Measurements from ENCODE around the gene KLHL40. TPM values are rescaled to one million over a fixed set of nuclear protein-coding genes. Genes with fewer than 3 reads are reported as not detected.

KLHL40 gene
- total RNA-seq, 1 experiment from 2014 or later: not detected

DNA sequence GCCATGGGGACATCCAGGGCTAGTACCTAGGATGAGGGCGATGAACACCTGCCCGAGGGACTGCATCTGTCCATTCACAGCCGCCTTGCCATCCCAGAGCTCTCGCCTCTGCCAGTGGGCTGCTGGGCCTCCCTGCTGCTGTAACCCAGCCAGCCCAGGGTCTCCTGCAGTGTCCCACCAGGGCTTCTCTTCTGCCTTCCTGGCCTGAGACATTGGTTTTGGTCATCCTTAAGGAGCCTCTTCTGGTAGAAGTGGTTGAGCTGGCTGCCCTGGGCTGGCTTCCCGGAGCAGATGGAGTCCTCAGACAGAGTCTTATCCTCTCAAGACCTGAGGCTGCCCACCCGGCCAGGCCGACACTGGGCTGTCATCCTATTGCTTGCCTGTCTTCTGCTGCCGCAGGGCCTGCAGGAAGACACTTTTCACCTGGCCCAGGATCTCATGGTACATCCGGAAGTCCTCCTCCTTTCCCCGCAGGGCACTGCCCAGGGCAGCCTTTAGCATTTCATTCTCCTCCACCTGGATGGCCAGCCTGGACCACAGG is 23.3 kb downstream of the KLHL40 start:
- Histone ChIP-seq H3K36me3 (ENCODE audit: insufficient read depth, low read length, poor library complexity, severe bottlenecking) (no peaks in the 10 kb centered on the region), H3K4me3 (ENCODE audit: low read depth, low read length, poor library complexity, severe bottlenecking) (no peak overlapping the region), H3K4me1 (ENCODE audit: insufficient read depth, low read length, poor library complexity, severe bottlenecking) (no peaks in the 10 kb centered on the region), H3K27ac (ENCODE audit: low read depth, low read length, poor library complexity, severe bottlenecking) (no peak overlapping the region), H3K27me3 (replicated peaks; ENCODE audit: insufficient read depth, low read depth, low read length, poor library complexity) (no peaks in the 10 kb centered on the region), H3K9me3 (ENCODE audit: low read depth, low read length, poor library complexity, severe bottlenecking) (no peaks in the 10 kb centered on the region)
- ChIA-PET CTCF (no interaction called here), POLR2A (ENCODE audit: low non-redundant PET) (no interaction called here)
- TF ChIP-seq EZH2 (IDR thresholded peaks at IDR 0.05; ENCODE audit: borderline replicate concordance, low read depth, low read length, poor library complexity, severe bottlenecking): no peak
- TF ChIP-seq, protein P1, sequence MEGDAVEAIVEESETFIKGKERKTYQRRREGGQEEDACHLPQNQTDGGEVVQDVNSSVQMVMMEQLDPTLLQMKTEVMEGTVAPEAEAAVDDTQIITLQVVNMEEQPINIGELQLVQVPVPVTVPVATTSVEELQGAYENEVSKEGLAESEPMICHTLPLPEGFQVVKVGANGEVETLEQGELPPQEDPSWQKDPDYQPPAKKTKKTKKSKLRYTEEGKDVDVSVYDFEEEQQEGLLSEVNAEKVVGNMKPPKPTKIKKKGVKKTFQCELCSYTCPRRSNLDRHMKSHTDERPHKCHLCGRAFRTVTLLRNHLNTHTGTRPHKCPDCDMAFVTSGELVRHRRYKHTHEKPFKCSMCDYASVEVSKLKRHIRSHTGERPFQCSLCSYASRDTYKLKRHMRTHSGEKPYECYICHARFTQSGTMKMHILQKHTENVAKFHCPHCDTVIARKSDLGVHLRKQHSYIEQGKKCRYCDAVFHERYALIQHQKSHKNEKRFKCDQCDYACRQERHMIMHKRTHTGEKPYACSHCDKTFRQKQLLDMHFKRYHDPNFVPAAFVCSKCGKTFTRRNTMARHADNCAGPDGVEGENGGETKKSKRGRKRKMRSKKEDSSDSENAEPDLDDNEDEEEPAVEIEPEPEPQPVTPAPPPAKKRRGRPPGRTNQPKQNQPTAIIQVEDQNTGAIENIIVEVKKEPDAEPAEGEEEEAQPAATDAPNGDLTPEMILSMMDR (conservative IDR thresholded peaks at IDR 0.05; ENCODE audit: low read depth, low read length): no peak
- BruUV-seq (replicated peaks): no TSS peak
- DNase-seq (ENCODE audit: low spot score): no peak
- intact Hi-C loops (cut with micrococcal nuclease; ENCODE audit: unreplicated experiment): no loop called here

DNA sequence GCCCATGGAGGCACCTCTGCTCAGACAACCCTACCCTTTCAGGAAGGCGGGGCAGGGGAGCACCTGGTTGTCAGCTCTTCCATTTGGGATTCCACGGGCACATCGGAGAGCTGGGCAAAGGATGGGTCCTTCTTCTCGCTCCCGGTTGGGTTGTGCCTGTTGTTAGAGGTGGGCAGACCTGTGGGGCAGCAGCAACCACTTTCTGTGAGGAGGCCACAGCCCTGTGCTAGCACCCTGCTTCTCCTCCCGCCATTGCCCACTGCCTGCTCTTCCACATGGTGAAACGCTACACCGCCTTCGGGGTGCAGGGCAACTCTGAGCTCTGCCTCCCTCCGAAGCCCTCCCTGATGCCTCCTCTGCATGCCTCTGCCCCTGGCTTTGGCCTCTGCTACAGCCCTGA is 24.3 kb downstream of the KLHL40 start:
- no peaks in the 10 kb centered on the region for H3K27me3 ChIP-seq (replicated peaks; ENCODE audit: insufficient read depth, low read depth, low read length, poor library complexity)
- H3K36me3 ChIP-seq (ENCODE audit: insufficient read depth, low read length, poor library complexity, severe bottlenecking): no peaks in the 10 kb centered on the region
- ChIA-PET CTCF (no interaction called here), POLR2A (ENCODE audit: low non-redundant PET) (no interaction called here)
- no TSS peak for BruUV-seq (replicated peaks)
- no peak overlapping the region for H3K4me3 ChIP-seq (ENCODE audit: low read depth, low read length, poor library complexity, severe bottlenecking)
- H3K9me3 ChIP-seq (ENCODE audit: low read depth, low read length, poor library complexity, severe bottlenecking): no peaks in the 10 kb centered on the region
- no peaks in the 10 kb centered on the region for H3K4me1 ChIP-seq (ENCODE audit: insufficient read depth, low read length, poor library complexity, severe bottlenecking)
- TF ChIP-seq, protein P1 (conservative IDR thresholded peaks at IDR 0.05; ENCODE audit: low read depth, low read length): no peak
- TF ChIP-seq EZH2 (IDR thresholded peaks at IDR 0.05; ENCODE audit: borderline replicate concordance, low read depth, low read length, poor library complexity, severe bottlenecking): no peak
- intact Hi-C loops (cut with micrococcal nuclease; ENCODE audit: unreplicated experiment): no loop called here
- H3K27ac ChIP-seq (ENCODE audit: low read depth, low read length, poor library complexity, severe bottlenecking): no peak overlapping the region
- DNase-seq (ENCODE audit: low spot score): no peak

DNA sequence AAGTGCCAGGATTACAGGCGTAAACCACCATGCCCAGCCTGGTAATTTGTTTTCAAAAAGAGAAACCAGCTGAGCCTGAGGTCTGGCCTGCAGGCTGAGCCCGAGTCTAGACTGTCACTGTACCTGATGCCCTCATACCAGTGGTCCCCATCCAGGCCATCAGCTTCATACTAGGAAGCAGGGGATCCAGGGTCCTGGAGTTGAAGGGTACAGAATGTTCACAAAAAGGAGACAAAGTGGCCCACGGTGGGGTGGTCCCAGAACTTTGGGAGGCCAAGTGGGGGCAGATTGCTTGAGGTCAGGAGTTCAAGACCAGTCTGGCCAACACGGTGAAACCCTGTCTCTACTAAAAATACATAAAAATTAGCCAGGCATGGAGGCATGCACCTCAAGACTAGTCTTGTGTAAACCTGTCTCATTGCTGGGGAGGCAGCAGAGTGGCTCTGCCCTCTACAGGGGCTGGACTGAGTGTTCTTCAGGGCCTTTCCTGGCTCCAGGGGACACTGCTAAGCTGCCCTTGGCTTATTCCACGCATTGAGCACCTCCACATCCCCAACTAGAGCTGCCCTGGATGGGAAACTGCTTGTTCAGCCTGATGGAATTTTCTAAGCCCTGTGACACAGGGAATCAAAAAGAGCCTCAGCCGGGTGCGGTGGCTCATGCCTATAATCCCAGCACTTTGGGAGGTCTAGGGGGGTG is 25.1 kb downstream of the KLHL40 start:
- Histone ChIP-seq H3K4me1 (ENCODE audit: insufficient read depth, low read length, poor library complexity, severe bottlenecking) (no peaks in the 10 kb centered on the region), H3K36me3 (ENCODE audit: insufficient read depth, low read length, poor library complexity, severe bottlenecking) (no peaks in the 10 kb centered on the region), H3K27ac (ENCODE audit: low read depth, low read length, poor library complexity, severe bottlenecking) (no peak overlapping the region), H3K4me3 (ENCODE audit: low read depth, low read length, poor library complexity, severe bottlenecking) (no peak overlapping the region), H3K9me3 (ENCODE audit: low read depth, low read length, poor library complexity, severe bottlenecking) (no peaks in the 10 kb centered on the region), H3K27me3 (replicated peaks; ENCODE audit: insufficient read depth, low read depth, low read length, poor library complexity) (no peaks in the 10 kb centered on the region)
- intact Hi-C loops (cut with micrococcal nuclease; ENCODE audit: unreplicated experiment): no loop called here
- DNase-seq (ENCODE audit: low spot score): no peak
- ChIA-PET POLR2A (ENCODE audit: low non-redundant PET) (no interaction called here), CTCF (interaction anchor here (0.7 kb wide), 1 partner anchor 173 kb away, joined by 6 read pairs; no protein-coding TSS in a partner anchor)
- TF ChIP-seq EZH2 (IDR thresholded peaks at IDR 0.05; ENCODE audit: borderline replicate concordance, low read depth, low read length, poor library complexity, severe bottlenecking): no peak
- TF ChIP-seq, protein P1 (conservative IDR thresholded peaks at IDR 0.05; ENCODE audit: low read depth, low read length): no peak
- no TSS peak for BruUV-seq (replicated peaks)
